ENCODE results near the gene TMEM266.

Gene TMEM266

GRCh38 chr15:76071806-76072205 lies 12.0 kb downstream of the TMEM266 start:
- no peaks in the 10 kb centered on the region for H3K27me3 ChIP-seq (ENCODE audit: low read depth, low read length)

GRCh38 chr15:76073554-76073953 lies 13.8 kb downstream of the TMEM266 start:
- no peak overlapping the region for H3K27ac ChIP-seq (ENCODE audit: low read length)
- no peaks in the 10 kb centered on the region for H3K9me3 ChIP-seq (ENCODE audit: control insufficient read depth in 1 of 2, low read length in 2 of 2)
- H3K36me3 ChIP-seq (ENCODE audit: control insufficient read depth in 1 of 2, insufficient read depth in 2 of 2, low read length in 2 of 2) = no peaks in the 10 kb centered on the region
- no peak overlapping the region for H3K4me3 ChIP-seq (ENCODE audit: low read depth in 1 of 2, low read length in 2 of 2)
- H3K4me1 ChIP-seq (ENCODE audit: control insufficient read depth in 1 of 2, insufficient read depth in 2 of 2, low read length in 2 of 2) = no peaks in the 10 kb centered on the region
- no peaks in the 10 kb centered on the region for H3K27me3 ChIP-seq (ENCODE audit: low read depth, low read length)

More at GRCh38 chr15:76071806-76072205, 12.0 kb downstream of the TMEM266 start:
- no peak overlapping the region for H3K4me3 ChIP-seq (ENCODE audit: low read depth in 1 of 2, low read length in 2 of 2)
- H3K27ac ChIP-seq (ENCODE audit: low read length) = no peak overlapping the region
- H3K4me1 ChIP-seq (ENCODE audit: control insufficient read depth in 1 of 2, insufficient read depth in 2 of 2, low read length in 2 of 2) = no peaks in the 10 kb centered on the region
- H3K36me3 ChIP-seq (ENCODE audit: control insufficient read depth in 1 of 2, insufficient read depth in 2 of 2, low read length in 2 of 2) = no peaks in the 10 kb centered on the region
- H3K9me3 ChIP-seq (ENCODE audit: control insufficient read depth in 1 of 2, low read length in 2 of 2) = no peaks in the 10 kb centered on the region

- Histone ChIP-seq H3K9me3 (ENCODE audit: control insufficient read depth in 1 of 2, low read length in 2 of 2) (no peaks in the 10 kb centered on the region), H3K4me1 (ENCODE audit: control insufficient read depth in 1 of 2, insufficient read depth in 2 of 2, low read length in 2 of 2) (no peaks in the 10 kb centered on the region), H3K36me3 (ENCODE audit: control insufficient read depth in 1 of 2, insufficient read depth in 2 of 2, low read length in 2 of 2) (no peaks in the 10 kb centered on the region), H3K27ac (ENCODE audit: low read length) (no peak overlapping the region), H3K4me3 (ENCODE audit: low read depth in 1 of 2, low read length in 2 of 2) (no peak overlapping the region), H3K27me3 (ENCODE audit: low read depth, low read length) (no peaks in the 10 kb centered on the region)
Observed at GRCh38 chr15:76075046-76075445, 15.3 kb downstream of the TMEM266 start.

- no peaks in the 10 kb centered on the region for H3K36me3 ChIP-seq (ENCODE audit: control insufficient read depth in 1 of 2, insufficient read depth in 2 of 2, low read length in 2 of 2)
- no peaks in the 10 kb centered on the region for H3K4me1 ChIP-seq (ENCODE audit: control insufficient read depth in 1 of 2, insufficient read depth in 2 of 2, low read length in 2 of 2)
- H3K27me3 ChIP-seq (ENCODE audit: low read depth, low read length) = no peaks in the 10 kb centered on the region
Observed at GRCh38 chr15:76078285-76078877, 18.6 kb downstream of the TMEM266 start.

GRCh38 chr15:76084256-76084655 lies 24.5 kb downstream of the TMEM266 start:
- no peaks in the 10 kb centered on the region for H3K9me3 ChIP-seq (ENCODE audit: control insufficient read depth in 1 of 2, low read length in 2 of 2)
- H3K4me3 ChIP-seq (ENCODE audit: low read depth in 1 of 2, low read length in 2 of 2) = no peak overlapping the region
- no peaks in the 10 kb centered on the region for H3K4me1 ChIP-seq (ENCODE audit: control insufficient read depth in 1 of 2, insufficient read depth in 2 of 2, low read length in 2 of 2)
- peaks cover 4% of the 10 kb centered on the region for H3K27me3 ChIP-seq (ENCODE audit: low read depth, low read length)
- no peaks in the 10 kb centered on the region for H3K36me3 ChIP-seq (ENCODE audit: control insufficient read depth in 1 of 2, insufficient read depth in 2 of 2, low read length in 2 of 2)
- no peak overlapping the region for H3K27ac ChIP-seq (ENCODE audit: low read length)

More at GRCh38 chr15:76078285-76078877, 18.6 kb downstream of the TMEM266 start:
- Histone ChIP-seq H3K4me3 (ENCODE audit: low read depth in 1 of 2, low read length in 2 of 2) (no peak overlapping the region), H3K27ac (ENCODE audit: low read length) (no peak overlapping the region), H3K9me3 (ENCODE audit: control insufficient read depth in 1 of 2, low read length in 2 of 2) (no peaks in the 10 kb centered on the region)

GRCh38 chr15:76098685-76099084 lies 38.9 kb downstream of the TMEM266 start:
- no peak overlapping the region for H3K4me3 ChIP-seq (ENCODE audit: low read depth in 1 of 2, low read length in 2 of 2)
- no peak overlapping the region for H3K27ac ChIP-seq (ENCODE audit: low read length)
- no peaks in the 10 kb centered on the region for H3K9me3 ChIP-seq (ENCODE audit: control insufficient read depth in 1 of 2, low read length in 2 of 2)
- no peaks in the 10 kb centered on the region for H3K36me3 ChIP-seq (ENCODE audit: control insufficient read depth in 1 of 2, insufficient read depth in 2 of 2, low read length in 2 of 2)
- H3K27me3 ChIP-seq (ENCODE audit: low read depth, low read length) = no peaks in the 10 kb centered on the region
- H3K4me1 ChIP-seq (ENCODE audit: control insufficient read depth in 1 of 2, insufficient read depth in 2 of 2, low read length in 2 of 2) = no peaks in the 10 kb centered on the region

GRCh38 chr15:76099388-76099787 lies 39.6 kb downstream of the TMEM266 start:
- H3K4me1 ChIP-seq (ENCODE audit: control insufficient read depth in 1 of 2, insufficient read depth in 2 of 2, low read length in 2 of 2) = no peaks in the 10 kb centered on the region
- no peaks in the 10 kb centered on the region for H3K36me3 ChIP-seq (ENCODE audit: control insufficient read depth in 1 of 2, insufficient read depth in 2 of 2, low read length in 2 of 2)
- no peaks in the 10 kb centered on the region for H3K27me3 ChIP-seq (ENCODE audit: low read depth, low read length)
- H3K9me3 ChIP-seq (ENCODE audit: control insufficient read depth in 1 of 2, low read length in 2 of 2) = no peaks in the 10 kb centered on the region
- H3K4me3 ChIP-seq (ENCODE audit: low read depth in 1 of 2, low read length in 2 of 2) = no peak overlapping the region
- H3K27ac ChIP-seq (ENCODE audit: low read length) = no peak overlapping the region

- Histone ChIP-seq H3K27ac (ENCODE audit: low read length) (no peak overlapping the region), H3K36me3 (ENCODE audit: control insufficient read depth in 1 of 2, insufficient read depth in 2 of 2, low read length in 2 of 2) (no peaks in the 10 kb centered on the region), H3K4me3 (ENCODE audit: low read depth in 1 of 2, low read length in 2 of 2) (no peak overlapping the region), H3K27me3 (ENCODE audit: low read depth, low read length) (no peaks in the 10 kb centered on the region), H3K4me1 (ENCODE audit: control insufficient read depth in 1 of 2, insufficient read depth in 2 of 2, low read length in 2 of 2) (no peaks in the 10 kb centered on the region), H3K9me3 (ENCODE audit: control insufficient read depth in 1 of 2, low read length in 2 of 2) (no peaks in the 10 kb centered on the region)
Observed at GRCh38 chr15:76100361-76100760, 40.6 kb downstream of the TMEM266 start.

- H3K27me3 ChIP-seq (ENCODE audit: low read depth, low read length) = no peaks in the 10 kb centered on the region
- H3K4me1 ChIP-seq (ENCODE audit: control insufficient read depth in 1 of 2, insufficient read depth in 2 of 2, low read length in 2 of 2) = no peaks in the 10 kb centered on the region
- H3K36me3 ChIP-seq (ENCODE audit: control insufficient read depth in 1 of 2, insufficient read depth in 2 of 2, low read length in 2 of 2) = no peaks in the 10 kb centered on the region
- H3K27ac ChIP-seq (ENCODE audit: low read length) = no peak overlapping the region
- no peak overlapping the region for H3K4me3 ChIP-seq (ENCODE audit: low read depth in 1 of 2, low read length in 2 of 2)
- H3K9me3 ChIP-seq (ENCODE audit: control insufficient read depth in 1 of 2, low read length in 2 of 2) = no peaks in the 10 kb centered on the region
Observed at GRCh38 chr15:76101655-76102054, 41.9 kb downstream of the TMEM266 start.

- no peaks in the 10 kb centered on the region for H3K36me3 ChIP-seq (ENCODE audit: control insufficient read depth in 1 of 2, insufficient read depth in 2 of 2, low read length in 2 of 2)
- H3K27me3 ChIP-seq (ENCODE audit: low read depth, low read length) = no peaks in the 10 kb centered on the region
- no peak overlapping the region for H3K4me3 ChIP-seq (ENCODE audit: low read depth in 1 of 2, low read length in 2 of 2)
- H3K4me1 ChIP-seq (ENCODE audit: control insufficient read depth in 1 of 2, insufficient read depth in 2 of 2, low read length in 2 of 2) = no peaks in the 10 kb centered on the region
- no peaks in the 10 kb centered on the region for H3K9me3 ChIP-seq (ENCODE audit: control insufficient read depth in 1 of 2, low read length in 2 of 2)
- H3K27ac ChIP-seq (ENCODE audit: low read length) = no peak overlapping the region
Observed at GRCh38 chr15:76105391-76105790, 45.6 kb downstream of the TMEM266 start.

GRCh38 chr15:76105911-76106310 lies 46.1 kb downstream of the TMEM266 start:
- no peak overlapping the region for H3K27ac ChIP-seq (ENCODE audit: low read length)
- H3K36me3 ChIP-seq (ENCODE audit: control insufficient read depth in 1 of 2, insufficient read depth in 2 of 2, low read length in 2 of 2) = no peaks in the 10 kb centered on the region
- H3K27me3 ChIP-seq (ENCODE audit: low read depth, low read length) = no peaks in the 10 kb centered on the region
- H3K4me1 ChIP-seq (ENCODE audit: control insufficient read depth in 1 of 2, insufficient read depth in 2 of 2, low read length in 2 of 2) = no peaks in the 10 kb centered on the region
- no peak overlapping the region for H3K4me3 ChIP-seq (ENCODE audit: low read depth in 1 of 2, low read length in 2 of 2)
- peaks cover 0 to 4% of the 10 kb centered on the region in 2 donors for H3K9me3 ChIP-seq (ENCODE audit: control insufficient read depth in 1 of 2, low read length in 2 of 2)

GRCh38 chr15:76107169-76107568 lies 47.4 kb downstream of the TMEM266 start:
- H3K27ac ChIP-seq (ENCODE audit: low read length) = no peak overlapping the region
- H3K9me3 ChIP-seq (ENCODE audit: control insufficient read depth in 1 of 2, low read length in 2 of 2) = peaks cover 0 to 4% of the 10 kb centered on the region in 2 donors
- H3K27me3 ChIP-seq (ENCODE audit: low read depth, low read length) = no peaks in the 10 kb centered on the region
- no peaks in the 10 kb centered on the region for H3K36me3 ChIP-seq (ENCODE audit: control insufficient read depth in 1 of 2, insufficient read depth in 2 of 2, low read length in 2 of 2)
- no peak overlapping the region for H3K4me3 ChIP-seq (ENCODE audit: low read depth in 1 of 2, low read length in 2 of 2)
- no peaks in the 10 kb centered on the region for H3K4me1 ChIP-seq (ENCODE audit: control insufficient read depth in 1 of 2, insufficient read depth in 2 of 2, low read length in 2 of 2)

Data from muscle layer of duodenum (tissue), 2 donors.